ENCODE results near the gene PRPF40B. TPM values are rescaled to one million over a fixed set of nuclear protein-coding genes. Genes with fewer than 3 reads are reported as not detected.

Gene PRPF40B
- total RNA-seq, 1 experiment from 2014 or later, result 10.9 TPM

GRCh38 chr12:49632401-49632800 is 9.0 kb downstream of the PRPF40B start:
- in situ Hi-C loops (cut with HindIII; ENCODE audit: low pct_unique_long_range_greater_than_20kb, low sequenced_read_pairs), result no loop called here
- no peak for DNase-seq (ENCODE audit: low read depth)

DNA sequence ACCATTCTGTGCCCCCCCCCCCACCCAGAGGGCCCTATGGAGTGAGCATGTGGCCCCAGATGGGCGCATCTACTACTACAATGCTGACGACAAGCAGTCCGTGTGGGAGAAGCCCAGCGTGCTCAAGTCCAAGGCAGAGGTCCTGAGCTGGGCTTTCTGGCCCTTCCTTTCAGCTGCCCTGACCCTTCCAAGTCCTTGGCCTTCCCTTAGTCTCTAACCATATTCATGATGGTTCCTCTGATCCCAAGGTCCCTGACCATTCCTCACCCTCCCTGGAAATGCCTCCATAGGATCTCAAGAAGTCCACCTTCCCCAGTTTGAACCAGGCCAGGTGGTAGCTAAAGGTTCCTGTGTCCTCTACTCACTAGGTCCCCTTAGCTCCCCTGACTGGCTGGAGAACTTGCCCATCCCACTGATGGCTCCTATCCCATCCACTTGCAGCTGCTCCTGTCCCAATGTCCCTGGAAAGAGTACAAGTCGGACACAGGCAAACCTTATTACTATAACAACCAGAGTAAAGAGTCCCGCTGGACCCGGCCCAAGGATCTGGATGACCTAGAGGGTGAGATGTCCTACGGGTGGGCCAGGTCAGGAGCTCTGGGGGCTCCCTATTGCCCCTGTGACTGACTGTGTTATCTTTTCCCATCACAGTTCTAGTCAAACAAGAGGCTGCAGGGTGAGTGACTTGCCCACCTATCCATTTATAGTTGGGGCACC is 9.8 kb downstream of the PRPF40B start:
- in situ Hi-C loops (cut with HindIII; ENCODE audit: low pct_unique_long_range_greater_than_20kb, low sequenced_read_pairs), result no loop called here
- DNase-seq (ENCODE audit: low read depth), result no peak

GRCh38 chr12:49633703-49634345 is 10.5 kb downstream of the PRPF40B start:
- DNase-seq (ENCODE audit: low read depth), result no peak
- in situ Hi-C loops (cut with HindIII; ENCODE audit: low pct_unique_long_range_greater_than_20kb, low sequenced_read_pairs), result no loop called here

DNA sequence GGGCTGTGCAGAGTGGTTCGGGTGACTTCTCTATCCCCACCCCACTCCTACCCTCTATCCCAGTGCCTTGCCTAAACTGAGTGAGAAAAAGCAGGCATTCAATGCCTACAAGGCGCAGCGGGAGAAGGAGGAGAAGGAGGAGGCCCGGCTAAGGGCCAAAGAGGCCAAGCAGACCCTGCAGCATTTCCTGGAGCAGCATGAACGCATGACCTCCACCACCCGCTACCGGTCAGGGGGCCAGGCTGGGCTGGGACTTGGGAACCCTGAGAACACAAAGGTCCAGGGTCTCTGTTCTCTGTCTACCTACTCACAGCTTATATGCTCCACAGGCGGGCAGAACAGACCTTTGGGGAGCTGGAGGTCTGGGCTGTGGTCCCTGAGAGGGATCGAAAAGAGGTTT is 11.7 kb downstream of the PRPF40B start:
- in situ Hi-C loops (cut with HindIII; ENCODE audit: low pct_unique_long_range_greater_than_20kb, low sequenced_read_pairs), result no loop called here
- no peak for DNase-seq (ENCODE audit: low read depth)

GRCh38 chr12:49635656-49636055 is 12.3 kb downstream of the PRPF40B start:
- no peak for DNase-seq (ENCODE audit: low read depth)
- in situ Hi-C loops (cut with HindIII; ENCODE audit: low pct_unique_long_range_greater_than_20kb, low sequenced_read_pairs), result no loop called here

DNA sequence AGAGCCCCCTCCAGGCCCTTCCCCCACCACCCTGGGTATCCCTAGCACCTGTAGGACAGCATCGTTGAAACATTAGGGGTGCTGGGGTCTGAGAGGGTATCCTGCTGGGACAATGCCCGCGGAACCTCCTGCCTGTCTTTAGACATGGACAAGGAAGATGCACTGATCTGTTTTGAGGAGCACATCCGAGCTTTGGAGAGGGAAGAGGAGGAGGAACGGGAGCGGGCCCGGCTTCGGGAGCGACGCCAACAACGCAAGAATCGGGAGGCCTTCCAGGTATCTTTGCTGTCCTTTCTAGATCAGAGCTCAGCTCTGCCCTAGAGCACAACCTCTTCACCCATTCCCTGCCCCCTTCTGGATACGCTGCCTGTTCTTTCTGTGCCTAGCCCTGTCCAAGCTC is 13.2 kb downstream of the PRPF40B start:
- in situ Hi-C loops (cut with HindIII; ENCODE audit: low pct_unique_long_range_greater_than_20kb, low sequenced_read_pairs), result no loop called here
- DNase-seq (ENCODE audit: low read depth), result no peak

DNA sequence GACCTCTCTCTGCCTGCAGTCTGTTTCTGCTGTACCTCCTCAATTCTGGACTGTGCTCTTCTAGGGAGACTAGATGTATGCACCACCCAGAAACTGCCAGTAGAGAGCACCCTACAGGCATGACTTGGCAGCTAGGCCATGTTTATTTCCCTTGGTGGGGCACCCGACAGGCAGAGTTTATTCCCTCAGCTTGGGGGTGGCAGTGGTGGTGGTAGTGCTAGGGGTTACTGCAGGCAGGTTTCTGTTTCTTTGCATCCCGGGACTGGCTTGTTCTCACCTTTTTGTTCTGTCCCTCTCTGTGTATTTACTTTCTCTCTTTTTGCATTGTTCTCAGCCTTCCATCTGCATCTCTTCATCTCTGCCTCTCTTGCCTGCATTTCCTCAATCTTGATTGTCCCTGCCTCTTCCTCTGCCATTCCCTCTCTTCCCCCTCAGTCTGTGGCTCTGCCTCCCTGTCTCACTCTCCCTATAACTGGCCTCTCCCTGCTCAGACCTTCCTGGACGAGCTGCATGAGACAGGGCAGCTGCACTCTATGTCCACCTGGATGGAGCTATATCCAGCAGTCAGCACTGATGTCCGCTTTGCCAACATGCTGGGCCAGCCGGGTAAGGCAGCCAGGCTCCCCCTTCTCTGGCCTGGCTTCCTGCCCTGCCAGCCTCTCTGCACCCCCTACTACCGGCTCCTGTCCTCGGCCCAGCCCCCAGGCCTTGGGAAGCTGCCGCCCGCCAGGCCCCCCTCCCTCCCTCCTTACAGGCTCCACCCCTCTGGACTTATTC is 13.8 kb downstream of the PRPF40B start:
- DNase-seq (ENCODE audit: low read depth), result peak; percentile 38
- in situ Hi-C loops (cut with HindIII; ENCODE audit: low pct_unique_long_range_greater_than_20kb, low sequenced_read_pairs), result no loop called here

GRCh38 chr12:49641748-49642369 is 18.5 kb downstream of the PRPF40B start:
- DNase-seq (ENCODE audit: low read depth), result no peak
- in situ Hi-C loops (cut with HindIII; ENCODE audit: low pct_unique_long_range_greater_than_20kb, low sequenced_read_pairs), result no loop called here

DNA sequence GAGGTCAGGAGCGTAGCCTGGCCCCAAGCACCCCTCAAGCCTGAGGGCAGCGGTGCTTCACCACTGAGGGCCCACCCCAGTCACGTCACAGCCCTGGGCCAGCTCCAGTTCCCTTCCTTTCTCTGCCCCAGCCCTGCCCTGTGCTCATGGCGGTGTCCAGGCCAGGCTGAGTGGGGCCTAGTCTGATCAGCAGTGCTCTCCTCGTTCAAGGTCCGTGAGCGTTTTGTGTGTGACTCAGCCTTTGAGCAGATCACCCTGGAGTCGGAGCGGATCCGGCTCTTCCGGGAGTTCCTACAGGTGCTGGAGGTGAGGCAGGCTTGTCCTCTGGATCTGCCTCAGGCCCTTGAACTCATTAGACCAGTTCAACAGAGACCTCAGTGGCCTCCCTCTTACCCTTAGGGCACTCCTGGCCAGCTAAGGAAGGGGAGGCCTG is 19.0 kb downstream of the PRPF40B start:
- in situ Hi-C loops (cut with HindIII; ENCODE audit: low pct_unique_long_range_greater_than_20kb, low sequenced_read_pairs), result no loop called here
- DNase-seq (ENCODE audit: low read depth), result no peak

DNA sequence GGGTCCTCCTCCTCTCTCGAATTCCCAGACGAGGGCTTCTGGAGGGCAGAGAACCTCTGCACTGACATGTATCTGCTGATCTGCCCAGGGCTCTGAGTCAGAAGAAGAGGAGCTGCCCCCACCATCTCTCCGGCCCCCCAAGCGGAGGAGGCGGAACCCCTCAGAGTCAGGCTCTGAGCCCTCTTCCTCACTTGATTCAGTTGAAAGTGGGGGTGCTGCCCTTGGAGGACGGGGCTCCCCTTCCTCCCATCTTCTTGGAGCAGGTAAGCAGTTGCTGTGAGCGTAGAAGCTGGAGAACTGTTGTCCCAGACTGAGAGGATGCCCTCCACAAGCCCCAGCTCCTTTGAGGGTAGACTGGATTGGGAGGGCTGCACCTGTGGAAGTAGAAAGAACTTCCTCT is 19.8 kb downstream of the PRPF40B start:
- in situ Hi-C loops (cut with HindIII; ENCODE audit: low pct_unique_long_range_greater_than_20kb, low sequenced_read_pairs), result no loop called here
- no peak for DNase-seq (ENCODE audit: low read depth)

- in situ Hi-C loops (cut with HindIII; ENCODE audit: low pct_unique_long_range_greater_than_20kb, low sequenced_read_pairs), result no loop called here
- no peak for DNase-seq (ENCODE audit: low read depth)
Observed at GRCh38 chr12:49643961-49644619, 20.7 kb downstream of the PRPF40B start.

- peak; percentile 52 for DNase-seq (ENCODE audit: low read depth)
- in situ Hi-C loops (cut with HindIII; ENCODE audit: low pct_unique_long_range_greater_than_20kb, low sequenced_read_pairs), result no loop called here
Observed at GRCh38 chr12:49644620-49644994, 21.2 kb downstream of the PRPF40B start.

DNA sequence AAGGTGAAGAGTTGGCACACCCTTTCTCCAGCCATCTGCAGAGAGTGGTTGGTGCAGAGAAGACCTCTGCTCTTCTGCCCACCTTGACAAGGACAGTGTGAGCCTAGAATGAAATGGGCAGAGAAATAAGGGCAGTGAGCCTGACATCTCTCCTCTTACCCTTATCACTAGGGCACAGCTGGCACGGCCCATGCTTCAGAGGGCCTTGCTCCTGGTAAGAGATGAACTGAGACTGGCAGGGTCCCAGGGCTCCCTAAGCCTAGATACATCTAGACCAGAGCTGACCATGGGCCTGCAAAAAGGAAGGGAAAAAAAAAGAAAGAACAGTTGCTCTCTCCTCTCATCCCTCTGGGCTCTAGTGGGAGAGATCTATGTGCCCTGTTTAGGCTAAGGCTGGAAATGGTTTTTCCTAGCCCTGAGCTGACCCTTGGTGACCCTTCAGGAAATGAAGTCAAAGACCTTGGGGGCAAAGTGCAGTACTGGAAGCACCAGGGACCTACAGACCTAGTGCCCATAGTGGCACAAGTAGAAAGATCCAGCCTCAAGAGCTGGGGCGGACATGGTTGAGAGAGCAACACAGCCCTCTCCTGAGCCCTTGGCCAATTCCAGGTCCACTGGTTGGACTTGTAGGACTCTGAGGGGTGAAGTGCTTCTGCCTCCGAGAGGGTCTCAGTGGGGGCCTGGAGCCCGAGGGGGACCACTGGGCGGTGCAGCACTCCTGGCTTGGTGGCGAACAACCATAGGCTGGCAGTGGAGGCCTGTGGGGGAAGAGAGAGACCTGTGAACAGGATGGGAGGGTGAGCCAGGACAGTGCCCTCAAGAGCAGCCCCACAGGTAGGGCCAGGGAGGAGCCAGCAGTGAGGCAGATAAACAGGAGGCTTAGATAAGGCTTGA is 22.0 kb downstream of the PRPF40B start:
- in situ Hi-C loops (cut with HindIII; ENCODE audit: low pct_unique_long_range_greater_than_20kb, low sequenced_read_pairs), result no loop called here
- DNase-seq (ENCODE audit: low read depth), result no peak

- no peak for DNase-seq (ENCODE audit: low read depth)
- in situ Hi-C loops (cut with HindIII; ENCODE audit: low pct_unique_long_range_greater_than_20kb, low sequenced_read_pairs), result no loop called here
Observed at GRCh38 chr12:49646331-49646830, 23.0 kb downstream of the PRPF40B start.

GRCh38 chr12:49646871-49647654 is 23.7 kb downstream of the PRPF40B start:
- in situ Hi-C loops (cut with HindIII; ENCODE audit: low pct_unique_long_range_greater_than_20kb, low sequenced_read_pairs), result no loop called here

DNA sequence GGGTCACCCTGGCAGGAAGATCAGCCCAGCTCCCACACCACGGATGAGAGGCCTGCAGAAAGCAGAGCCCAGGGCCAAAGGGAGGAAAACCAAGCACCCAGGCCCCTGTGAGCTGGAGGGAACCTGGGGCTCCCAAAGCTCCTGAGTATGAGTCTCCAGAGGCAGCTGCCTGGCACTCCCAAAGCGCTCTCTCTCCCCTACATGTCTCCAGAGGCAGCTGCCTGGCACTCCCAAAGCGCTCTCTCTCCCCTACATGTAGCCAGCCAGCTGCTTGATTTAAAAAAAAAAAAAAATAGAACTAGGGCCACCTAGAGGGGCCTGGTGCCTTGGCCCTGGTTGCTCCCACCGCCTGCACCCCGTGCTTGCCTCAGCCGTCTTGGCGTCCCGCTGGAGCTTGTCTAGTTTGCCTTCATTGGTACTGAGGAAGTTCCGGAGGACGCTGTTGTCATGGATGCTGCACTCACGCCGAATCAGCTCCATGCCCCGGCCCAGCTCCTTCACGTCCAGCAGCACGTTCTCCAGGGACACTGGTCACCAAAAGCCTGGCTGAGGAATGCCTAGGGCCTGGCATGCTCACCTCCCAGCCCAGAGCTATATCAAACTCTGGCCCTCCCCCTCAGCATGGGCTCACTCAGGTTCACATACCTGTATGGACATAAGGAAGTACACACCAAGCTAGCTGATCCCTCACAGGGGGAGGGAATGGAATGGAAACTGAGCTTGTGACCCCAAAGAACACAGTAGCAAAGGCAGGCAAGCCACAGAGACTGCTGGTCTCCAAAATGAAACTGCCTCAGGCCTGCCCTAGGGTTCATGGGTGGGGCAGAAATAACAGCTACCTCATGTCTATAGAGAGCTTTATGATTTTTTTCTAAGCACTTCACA is 24.7 kb downstream of the PRPF40B start:
- in situ Hi-C loops (cut with HindIII; ENCODE audit: low pct_unique_long_range_greater_than_20kb, low sequenced_read_pairs), result no loop called here
- DNase-seq (ENCODE audit: low read depth), result no peak

More at GRCh38 chr12:49646871-49647654, 23.7 kb downstream of the PRPF40B start:
- no peak for DNase-seq (ENCODE audit: low read depth)

All from Caki2 (cell line).